ENCODE data around the gene BCKDK. TPM values are rescaled to one million over a fixed set of nuclear protein-coding genes. Genes with fewer than 3 reads are reported as not detected.
A peak's percentile ranks its signal among the peaks of the same experiment; 100 is the strongest.
"Not testable (repeated sequence)": the region's sequence is repeated elsewhere in the genome, so short reads cannot be mapped to it uniquely, and the experiment has no call there.

The BCKDK gene
- total RNA-seq, 1 experiment from 2014 or later, result 60.4 TPM

DNA sequence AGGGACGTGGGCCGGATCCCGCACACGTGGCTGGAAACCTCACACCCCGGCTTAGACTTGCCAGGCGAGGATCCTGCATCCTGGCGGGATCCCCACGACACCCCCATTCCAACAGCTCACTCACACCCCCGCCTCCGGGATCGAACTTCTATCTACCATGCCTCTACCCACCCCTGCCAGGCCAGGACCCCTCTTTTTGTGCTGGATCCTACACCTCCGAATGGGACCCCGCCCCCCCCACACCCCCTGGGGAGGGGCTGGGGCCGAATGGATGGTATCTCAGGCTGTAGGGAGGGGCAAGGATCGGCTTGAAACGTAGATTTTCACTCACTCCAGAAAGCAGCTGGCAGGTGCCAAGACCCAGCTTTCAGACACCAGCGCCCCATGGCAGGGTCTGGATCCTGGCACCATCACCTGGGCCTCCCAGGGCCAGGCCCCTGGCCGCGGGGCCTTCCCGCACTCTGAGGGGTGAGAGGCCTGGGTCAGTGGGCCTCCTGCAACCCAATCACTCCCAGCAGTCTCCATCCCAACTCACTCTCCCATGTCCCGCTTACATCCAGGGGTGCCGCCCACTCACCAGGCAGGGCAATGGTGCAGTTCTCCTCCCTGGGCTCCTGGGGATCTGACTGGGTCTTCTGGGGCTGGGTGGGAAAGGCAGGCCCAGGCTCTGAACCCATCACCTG, 35.0 kb downstream of the BCKDK start:
- no TSS peak for BruUV-seq (replicated peaks)
- intact Hi-C loops (cut with micrococcal nuclease; ENCODE audit: unreplicated experiment), result no loop called here

GRCh38 chr16:31143694-31144148, 35.5 kb downstream of the BCKDK start:
- Histone ChIP-seq H3K4me1 (ENCODE audit: control insufficient read depth, insufficient read depth, low read length) (peaks cover 11% of the 10 kb centered on the region), H3K27me3 (ENCODE audit: control insufficient read depth, insufficient read depth, low read length) (no peaks in the 10 kb centered on the region), H3K27ac (ENCODE audit: low read length) (no peak overlapping the region), H3K36me3 (ENCODE audit: control insufficient read depth, insufficient read depth, low read length) (no peaks in the 10 kb centered on the region), H3K9me3 (ENCODE audit: control insufficient read depth, insufficient read depth, low read depth, low read length) (no peaks in the 10 kb centered on the region), H3K4me3 (ENCODE audit: low read depth in 2 of 2, low read length in 2 of 2) (no peak overlapping the region)
- BruUV-seq (replicated peaks), result no TSS peak
- ATAC-seq (no peak), DNase-seq (ENCODE audit: low read depth, low spot score) (no peak)
- ChIA-PET CTCF (interaction anchor here (0.7 kb wide), 1 partner anchor 22 kb away, joined by 3 read pairs; no protein-coding TSS in a partner anchor), POLR2A (no interaction called here)
- intact Hi-C loops (cut with micrococcal nuclease; ENCODE audit: unreplicated experiment), result no loop called here
- in situ Hi-C loops (cut with HindIII; ENCODE audit: low pct_unique_long_range_greater_than_20kb, low sequenced_read_pairs), result no loop called here
- TF ChIP-seq TCF7L2 (IDR thresholded peaks at IDR 0.05; ENCODE audit: low read depth, low read length) (no peak), POLR2AphosphoS5 (IDR thresholded peaks at IDR 0.05; ENCODE audit: low read depth, low read length) (no peak), SIN3A (IDR thresholded peaks at IDR 0.05; ENCODE audit: borderline replicate concordance, insufficient read depth, low read depth, low read length) (no peak)
- TF ChIP-seq, protein P1, sequence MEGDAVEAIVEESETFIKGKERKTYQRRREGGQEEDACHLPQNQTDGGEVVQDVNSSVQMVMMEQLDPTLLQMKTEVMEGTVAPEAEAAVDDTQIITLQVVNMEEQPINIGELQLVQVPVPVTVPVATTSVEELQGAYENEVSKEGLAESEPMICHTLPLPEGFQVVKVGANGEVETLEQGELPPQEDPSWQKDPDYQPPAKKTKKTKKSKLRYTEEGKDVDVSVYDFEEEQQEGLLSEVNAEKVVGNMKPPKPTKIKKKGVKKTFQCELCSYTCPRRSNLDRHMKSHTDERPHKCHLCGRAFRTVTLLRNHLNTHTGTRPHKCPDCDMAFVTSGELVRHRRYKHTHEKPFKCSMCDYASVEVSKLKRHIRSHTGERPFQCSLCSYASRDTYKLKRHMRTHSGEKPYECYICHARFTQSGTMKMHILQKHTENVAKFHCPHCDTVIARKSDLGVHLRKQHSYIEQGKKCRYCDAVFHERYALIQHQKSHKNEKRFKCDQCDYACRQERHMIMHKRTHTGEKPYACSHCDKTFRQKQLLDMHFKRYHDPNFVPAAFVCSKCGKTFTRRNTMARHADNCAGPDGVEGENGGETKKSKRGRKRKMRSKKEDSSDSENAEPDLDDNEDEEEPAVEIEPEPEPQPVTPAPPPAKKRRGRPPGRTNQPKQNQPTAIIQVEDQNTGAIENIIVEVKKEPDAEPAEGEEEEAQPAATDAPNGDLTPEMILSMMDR (IDR thresholded peaks at IDR 0.05), result no peak
- TF ChIP-seq, protein P2, sequence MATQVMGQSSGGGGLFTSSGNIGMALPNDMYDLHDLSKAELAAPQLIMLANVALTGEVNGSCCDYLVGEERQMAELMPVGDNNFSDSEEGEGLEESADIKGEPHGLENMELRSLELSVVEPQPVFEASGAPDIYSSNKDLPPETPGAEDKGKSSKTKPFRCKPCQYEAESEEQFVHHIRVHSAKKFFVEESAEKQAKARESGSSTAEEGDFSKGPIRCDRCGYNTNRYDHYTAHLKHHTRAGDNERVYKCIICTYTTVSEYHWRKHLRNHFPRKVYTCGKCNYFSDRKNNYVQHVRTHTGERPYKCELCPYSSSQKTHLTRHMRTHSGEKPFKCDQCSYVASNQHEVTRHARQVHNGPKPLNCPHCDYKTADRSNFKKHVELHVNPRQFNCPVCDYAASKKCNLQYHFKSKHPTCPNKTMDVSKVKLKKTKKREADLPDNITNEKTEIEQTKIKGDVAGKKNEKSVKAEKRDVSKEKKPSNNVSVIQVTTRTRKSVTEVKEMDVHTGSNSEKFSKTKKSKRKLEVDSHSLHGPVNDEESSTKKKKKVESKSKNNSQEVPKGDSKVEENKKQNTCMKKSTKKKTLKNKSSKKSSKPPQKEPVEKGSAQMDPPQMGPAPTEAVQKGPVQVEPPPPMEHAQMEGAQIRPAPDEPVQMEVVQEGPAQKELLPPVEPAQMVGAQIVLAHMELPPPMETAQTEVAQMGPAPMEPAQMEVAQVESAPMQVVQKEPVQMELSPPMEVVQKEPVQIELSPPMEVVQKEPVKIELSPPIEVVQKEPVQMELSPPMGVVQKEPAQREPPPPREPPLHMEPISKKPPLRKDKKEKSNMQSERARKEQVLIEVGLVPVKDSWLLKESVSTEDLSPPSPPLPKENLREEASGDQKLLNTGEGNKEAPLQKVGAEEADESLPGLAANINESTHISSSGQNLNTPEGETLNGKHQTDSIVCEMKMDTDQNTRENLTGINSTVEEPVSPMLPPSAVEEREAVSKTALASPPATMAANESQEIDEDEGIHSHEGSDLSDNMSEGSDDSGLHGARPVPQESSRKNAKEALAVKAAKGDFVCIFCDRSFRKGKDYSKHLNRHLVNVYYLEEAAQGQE (IDR thresholded peaks at IDR 0.05; ENCODE audit: insufficient read depth in 1 of 2, low read depth in 2 of 2, low read length in 1 of 2), result no peak

More for the DNA sequence above, 35.0 kb downstream of the BCKDK start:
- peak overlapping the region; percentile 40 to 43 for H3K4me3 ChIP-seq (ENCODE audit: low read depth in 2 of 2, low read length in 2 of 2)
- H3K27ac ChIP-seq (ENCODE audit: low read length), result 0 out of 2 replicates have a peak overlapping the region, but pooled peaks have one; percentile 34
- no peaks in the 10 kb centered on the region for H3K27me3 ChIP-seq (ENCODE audit: control insufficient read depth, insufficient read depth, low read length)
- TF ChIP-seq, protein P2 (IDR thresholded peaks at IDR 0.05; ENCODE audit: insufficient read depth in 1 of 2, low read depth in 2 of 2, low read length in 1 of 2), result no peak
- TF ChIP-seq POLR2AphosphoS5 (IDR thresholded peaks at IDR 0.05; ENCODE audit: low read depth, low read length) (no peak), SIN3A (IDR thresholded peaks at IDR 0.05; ENCODE audit: borderline replicate concordance, insufficient read depth, low read depth, low read length) (no peak), TCF7L2 (IDR thresholded peaks at IDR 0.05; ENCODE audit: low read depth, low read length) (no peak)
- TF ChIP-seq, protein P1 (IDR thresholded peaks at IDR 0.05), result no peak
- in situ Hi-C loops (cut with HindIII; ENCODE audit: low pct_unique_long_range_greater_than_20kb, low sequenced_read_pairs), result no loop called here
- H3K4me1 ChIP-seq (ENCODE audit: control insufficient read depth, insufficient read depth, low read length), result peaks cover 16% of the 10 kb centered on the region
- no peak for DNase-seq (ENCODE audit: low read depth, low spot score)
- no peak for ATAC-seq
- no peaks in the 10 kb centered on the region for H3K9me3 ChIP-seq (ENCODE audit: control insufficient read depth, insufficient read depth, low read depth, low read length)
- ChIA-PET POLR2A (interaction anchor here (1.4 kb wide), 1 partner anchor 26 kb away, joined by 9 read pairs; the partner anchor contains the start of gene KAT8), CTCF (interaction anchor here (0.5 to 1.4 kb wide), 6 partner anchors 10 to 190 kb away, joined by 3 to 12 read pairs (median 3); no protein-coding TSS in a partner anchor)
- H3K36me3 ChIP-seq (ENCODE audit: control insufficient read depth, insufficient read depth, low read length), result no peaks in the 10 kb centered on the region

GRCh38 chr16:31144418-31144817, 36.2 kb downstream of the BCKDK start:
- H3K27me3 ChIP-seq (ENCODE audit: control insufficient read depth, insufficient read depth, low read length); in situ Hi-C loops (cut with HindIII; ENCODE audit: low pct_unique_long_range_greater_than_20kb, low sequenced_read_pairs); H3K9me3 ChIP-seq (ENCODE audit: control insufficient read depth, insufficient read depth, low read depth, low read length); POLR2A ChIA-PET; H3K36me3 ChIP-seq (ENCODE audit: control insufficient read depth, insufficient read depth, low read length); BruUV-seq (replicated peaks); H3K27ac ChIP-seq (ENCODE audit: low read length); H3K4me1 ChIP-seq (ENCODE audit: control insufficient read depth, insufficient read depth, low read length); intact Hi-C loops (cut with micrococcal nuclease; ENCODE audit: unreplicated experiment); DNase-seq (ENCODE audit: low read depth, low spot score); H3K4me3 ChIP-seq (ENCODE audit: low read depth in 2 of 2, low read length in 2 of 2); CTCF ChIA-PET; ATAC-seq: not testable (repeated sequence)
